B cell (primary cell): Measurements from ENCODE around the gene RAB17. TPM values are rescaled to one million over a fixed set of nuclear protein-coding genes. Genes with fewer than 3 reads are reported as not detected.

Experiments used
- ATAC-seq: fragments of 200-7000 bp; cut with Tn5 transposase; one replicate; pipeline ENCODE4 v1.10.0; 2021; ENCODE audit warnings: low read depth, mild to moderate bottlenecking, moderate number of reproducible peaks, moderate library complexity
- CTCF ChIA-PET: fragments of 350-600 bp; sonication (Branson Sonifier 250); formaldehyde crosslinking; loops from one replicate; lab custom pipeline; 2021; ENCODE audit warnings: antibody characterized with exemption, inconsistent platforms; lab: Charles Lee
- POLR2A ChIA-PET: fragments of 350-600 bp; sonication (Branson Sonifier 250); formaldehyde crosslinking; loops from one replicate; lab custom pipeline; 2021; ENCODE audit warnings: antibody characterized with exemption; lab: Charles Lee
- DNase-seq: peaks from one replicate; pipeline ENCODE4 v3.0.0; 2013
- H2AFZ ChIP-seq: 2 replicates; pipeline ENCODE4 v1.6.1; 2012; ENCODE audit warnings: mild to moderate bottlenecking, low read depth, low read length; ENCODE audit not compliant: insufficient read depth, poor library complexity, severe bottlenecking
- H3K27ac ChIP-seq, 2 donors: 1 replicate in 1 of 2; 2 replicates in 1 of 2; pipeline ENCODE4 v1.5.1; 2012 to 2013; ENCODE audit warnings: low read length in 2 of 2, mild to moderate bottlenecking in 2 of 2, moderate library complexity in 1 of 2
- H3K27me3 ChIP-seq, 4 experiments: fragments of 200-600 bp in 1 of 4; sonication (generic) in 1 of 4; replicated peaks in 1 of 4; 1 replicate in 2 of 4; 2 replicates in 2 of 4; pipeline versions ENCODE4 v1.6.1 to v1.7.0; 2013 to 2016; ENCODE audit warnings: low read length in 3 of 4, mild to moderate bottlenecking in 2 of 4, mixed read lengths in 1 of 4, moderate library complexity in 1 of 4; ENCODE audit not compliant: insufficient read depth in 4 of 4, control insufficient read depth in 3 of 4; ENCODE audit errors: control extremely low read depth in 1 of 4
- H3K36me3 ChIP-seq, 2 experiments: replicated peaks in 1 of 2; 1 replicate in 1 of 2; 2 replicates in 1 of 2; pipeline versions ENCODE4 v1.6.1 to v1.7.1; 2013; ENCODE audit warnings: low read length in 1 of 2; ENCODE audit not compliant: insufficient read depth in 2 of 2, control insufficient read depth in 1 of 2; ENCODE audit errors: control extremely low read depth in 1 of 2, extremely low read depth in 1 of 2
- H3K4me1 ChIP-seq, 2 donors: fragments of 200-600 bp in 1 of 2; sonication (generic) in 1 of 2; 1 replicate in 1 of 2; 2 replicates in 1 of 2; pipeline versions ENCODE4 v1.5.1 to v1.6.1; 2013 to 2017; ENCODE audit warnings: low read length in 2 of 2; ENCODE audit not compliant: control insufficient read depth in 2 of 2, insufficient read depth in 2 of 2
- H3K4me2 ChIP-seq: replicated peaks from 2 replicates; pipeline ENCODE3; 2012; ENCODE audit warnings: mild to moderate bottlenecking, low read depth, low read length; ENCODE audit not compliant: poor library complexity, severe bottlenecking
- H3K4me3 ChIP-seq, 5 experiments: fragments of 200-600 bp in 1 of 5; sonication (generic) in 1 of 5; 1 replicate in 3 of 5; 2 replicates in 2 of 5; pipeline versions ENCODE4 v1.5.1 to v1.7.0; 2011 to 2016; ENCODE audit warnings: low read length in 4 of 5, mild to moderate bottlenecking in 4 of 5, low read depth in 2 of 5, control low read depth in 1 of 5, moderate library complexity in 1 of 5; ENCODE audit not compliant: insufficient read depth in 1 of 5; ENCODE audit errors: control extremely low read depth in 1 of 5, extremely low read depth in 1 of 5
- H3K79me2 ChIP-seq: fragments of 200-600 bp; sonication (generic); one replicate; pipeline ENCODE4 v1.6.0; 2016; ENCODE audit warnings: low read length; ENCODE audit not compliant: control insufficient read depth, insufficient read depth
- H3K9ac ChIP-seq: fragments of 200-600 bp; sonication (generic); 2 replicates; pipeline ENCODE4 v1.6.1; 2017; ENCODE audit warnings: mild to moderate bottlenecking, low read length, moderate library complexity
- H3K9me3 ChIP-seq, 3 donors: one replicate each; pipeline versions ENCODE4 v1.6.1 to v1.7.1; 2013; ENCODE audit warnings: low read length in 2 of 3; ENCODE audit not compliant: control insufficient read depth in 2 of 3, insufficient read depth in 1 of 3; ENCODE audit errors: control extremely low read depth in 1 of 3
- H4K20me1 ChIP-seq: 2 replicates; pipeline ENCODE4 v1.6.0; 2012; ENCODE audit warnings: mild to moderate bottlenecking, low read length; ENCODE audit not compliant: insufficient read depth, control insufficient read depth, poor library complexity, severe bottlenecking
- H3K27ac Mint-ChIP-seq: one replicate; pipeline ENCODE4 v1.8.0; 2021; ENCODE audit warnings: mixed read lengths
- H3K27me3 Mint-ChIP-seq: one replicate; pipeline ENCODE4 v1.8.0; 2021; ENCODE audit warnings: mixed read lengths
- H3K4me1 Mint-ChIP-seq: one replicate; pipeline ENCODE4 v1.8.0; 2021; ENCODE audit warnings: mixed read lengths
- H3K4me3 Mint-ChIP-seq: one replicate; pipeline ENCODE4 v1.8.0; 2021; ENCODE audit warnings: mixed read lengths
- H3K9me3 Mint-ChIP-seq: one replicate; pipeline ENCODE4 v1.8.0; 2022; ENCODE audit warnings: mixed read lengths; ENCODE audit not compliant: insufficient read depth
- CTCF ChIP-seq: fragments of 200-600 bp; IDR thresholded peaks from one replicate; pipeline ENCODE4 v1.8.0; 2022; ENCODE audit warnings: antibody characterized with exemption, mild to moderate bottlenecking
- EZH2 ChIP-seq: IDR thresholded peaks from 2 replicates; pipeline ENCODE4 v1.6.1; 2012; ENCODE audit warnings: borderline replicate concordance, low read depth, mild to moderate bottlenecking, moderate library complexity, low read length; ENCODE audit not compliant: insufficient read depth, poor library complexity, severe bottlenecking
- WGBS: methylation state at CpG from one replicate; pipeline ENCODE4 v1.1.5; 2013; ENCODE audit warnings: missing lambda C conversion rate; ENCODE audit not compliant: insufficient coverage; 5-methylcytosine and 5-hydroxymethylcytosine counted together
- intact Hi-C: fragments of 100-400 bp; cut with micrococcal nuclease; formaldehyde crosslinking; loops from one replicate; pipeline ENCODE4 v1.10.0; 2022
- polyA minus RNA-seq: library from RNA; depleted of rRNA, polyadenylated mRNA; stranded (reverse); fragments of >200 nt; gene quantifications from 2 replicates; pipeline ENCODE4 v1.2.3, GENCODE V29; 2012
- polyA plus RNA-seq: library from polyadenylated mRNA; depleted of rRNA; stranded (reverse); fragments of >200 nt; gene quantifications from 2 replicates; pipeline ENCODE4 v1.2.3, GENCODE V29; 2012
- total RNA-seq, 2 donors: library from RNA; stranded (reverse); fragments of 120-200 nt in 1 of 2; gene quantifications; 1 replicate in 1 of 2; 2 replicates in 1 of 2; pipeline versions ENCODE4 v1.2.3 to v1.2.4, GENCODE V29; 2013 to 2022

The RAB17 gene, protein sequence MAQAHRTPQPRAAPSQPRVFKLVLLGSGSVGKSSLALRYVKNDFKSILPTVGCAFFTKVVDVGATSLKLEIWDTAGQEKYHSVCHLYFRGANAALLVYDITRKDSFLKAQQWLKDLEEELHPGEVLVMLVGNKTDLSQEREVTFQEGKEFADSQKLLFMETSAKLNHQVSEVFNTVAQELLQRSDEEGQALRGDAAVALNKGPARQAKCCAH
- total RNA-seq (not detected in 2 replicates), polyA plus RNA-seq (not detected in 2 replicates), polyA minus RNA-seq (not detected in 2 replicates)
- total RNA-seq (2013) = 0.07 TPM

- ChIA-PET POLR2A (no interaction called here), CTCF (interaction anchor here (0.9 to 1.4 kb wide), 2 partner anchors 15 to 77 kb away, joined by 3 to 4 read pairs; no protein-coding TSS in a partner anchor)
- intact Hi-C loops = no loop called here
- Histone ChIP-seq H3K27ac (no peak within 1 kb of the TSS), H3K9me3 (peaks cover 0 to 4% (median 0%) of the 10 kb centered on the region in 3 donors), H3K4me3 (no peak within 1 kb of the TSS), H2AFZ (peak within 1 kb of the TSS; percentile 32), H3K9ac (no peak within 1 kb of the TSS), H3K27me3 (peaks cover 0 to 4% (median 0%) of the 10 kb centered on the region in 4 experiments), H3K4me1 (peaks cover 9 to 10% of the 10 kb centered on the region in 2 donors), H3K79me2 (no peaks in the 10 kb centered on the region), H3K4me2 (peak within 1 kb of the TSS; percentile 20), H4K20me1 (no peaks in the 10 kb centered on the region), H3K36me3 (no peaks in the 10 kb centered on the region)
- Mint-ChIP-seq H3K27me3 (peaks cover 10% of the 10 kb centered on the region), H3K9me3 (no peaks in the 10 kb centered on the region), H3K4me1 (peaks cover 16% of the 10 kb centered on the region), H3K27ac (no peak within 1 kb of the TSS), H3K4me3 (no peak within 1 kb of the TSS)
- TF ChIP-seq CTCF (no peak), EZH2 (no peak)
- DNase-seq = no peak
- ATAC-seq = no peak
- WGBS = 90% methylated on average over 16 of the region's 16 CpGs
Measured at GRCh38 chr2:237590272-237591140, at the start of gene RAB17. Gene RAB17 (minus strand): TSS chr2:237590734. CDS start chr2:237586154, 4,580 bp downstream.

GRCh38 chr2:237639836-237640220 is 49.3 kb upstream of the RAB17 start:
- 94% methylated on average over 4 of the region's 6 CpGs for WGBS
- H3K27me3 Mint-ChIP-seq = peaks cover 27% of the 10 kb centered on the region
- no peak overlapping the region for H3K4me2 ChIP-seq

More at GRCh38 chr2:237639836-237640220, 49.3 kb upstream of the RAB17 start:
- TF ChIP-seq CTCF (no peak), EZH2 (no peak)
- Mint-ChIP-seq H3K27ac (no peak overlapping the region), H3K4me1 (no peaks in the 10 kb centered on the region), H3K4me3 (no peak overlapping the region), H3K9me3 (peaks cover 2% of the 10 kb centered on the region)
- H2AFZ ChIP-seq = no peak overlapping the region
- H4K20me1 ChIP-seq = no peaks in the 10 kb centered on the region
- peaks cover 0 to 2% (median 0%) of the 10 kb centered on the region in 4 experiments for H3K27me3 ChIP-seq
- CTCF ChIA-PET = no interaction called here
- no peaks in the 10 kb centered on the region for H3K36me3 ChIP-seq
- intact Hi-C loops = no loop called here
- POLR2A ChIA-PET = no interaction called here
- H3K79me2 ChIP-seq = no peaks in the 10 kb centered on the region
- DNase-seq (no peak), ATAC-seq (no peak)
- peaks cover 0 to under 1% (median 0%) of the 10 kb centered on the region in 3 donors for H3K9me3 ChIP-seq
- H3K27ac ChIP-seq = no peak overlapping the region
- no peak overlapping the region for H3K4me3 ChIP-seq
- no peaks in the 10 kb centered on the region for H3K4me1 ChIP-seq
- H3K9ac ChIP-seq = no peak overlapping the region
